Measurements from ENCODE around the gene TCEA2.

The TCEA2 gene

DNA sequence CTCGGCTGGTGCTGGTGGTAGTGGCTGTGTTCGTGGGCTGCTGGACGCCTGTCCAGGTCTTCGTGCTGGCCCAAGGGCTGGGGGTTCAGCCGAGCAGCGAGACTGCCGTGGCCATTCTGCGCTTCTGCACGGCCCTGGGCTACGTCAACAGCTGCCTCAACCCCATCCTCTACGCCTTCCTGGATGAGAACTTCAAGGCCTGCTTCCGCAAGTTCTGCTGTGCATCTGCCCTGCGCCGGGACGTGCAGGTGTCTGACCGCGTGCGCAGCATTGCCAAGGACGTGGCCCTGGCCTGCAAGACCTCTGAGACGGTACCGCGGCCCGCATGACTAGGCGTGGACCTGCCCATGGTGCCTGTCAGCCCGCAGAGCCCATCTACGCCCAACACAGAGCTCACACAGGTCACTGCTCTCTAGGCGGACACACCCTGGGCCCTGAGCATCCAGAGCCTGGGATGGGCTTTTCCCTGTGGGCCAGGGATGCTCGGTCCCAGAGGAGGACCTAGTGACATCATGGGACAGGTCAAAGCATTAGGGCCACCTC lies 35.5 kb downstream of the TCEA2 start:
- no peak for DNase-seq
- no peaks in the 10 kb centered on the region for H3K36me3 ChIP-seq (ENCODE audit: control insufficient read depth, insufficient read depth, low read length)
- H3K9me3 ChIP-seq (ENCODE audit: control insufficient read depth, low read length) = no peaks in the 10 kb centered on the region
- no peak overlapping the region for H3K4me3 ChIP-seq (ENCODE audit: insufficient read depth, low read depth, low read length, poor library complexity, severe bottlenecking)
- H3K27me3 ChIP-seq (replicated peaks; ENCODE audit: control insufficient read depth, insufficient read depth, low read length, poor library complexity, severe bottlenecking) = peaks cover 13% of the 10 kb centered on the region
- H3K4me1 ChIP-seq (ENCODE audit: control insufficient read depth, insufficient read depth, low read length, poor library complexity, severe bottlenecking) = peaks cover 8% of the 10 kb centered on the region
- H3K27ac ChIP-seq (ENCODE audit: insufficient read depth, low read length, poor library complexity, severe bottlenecking) = no peak overlapping the region

DNA sequence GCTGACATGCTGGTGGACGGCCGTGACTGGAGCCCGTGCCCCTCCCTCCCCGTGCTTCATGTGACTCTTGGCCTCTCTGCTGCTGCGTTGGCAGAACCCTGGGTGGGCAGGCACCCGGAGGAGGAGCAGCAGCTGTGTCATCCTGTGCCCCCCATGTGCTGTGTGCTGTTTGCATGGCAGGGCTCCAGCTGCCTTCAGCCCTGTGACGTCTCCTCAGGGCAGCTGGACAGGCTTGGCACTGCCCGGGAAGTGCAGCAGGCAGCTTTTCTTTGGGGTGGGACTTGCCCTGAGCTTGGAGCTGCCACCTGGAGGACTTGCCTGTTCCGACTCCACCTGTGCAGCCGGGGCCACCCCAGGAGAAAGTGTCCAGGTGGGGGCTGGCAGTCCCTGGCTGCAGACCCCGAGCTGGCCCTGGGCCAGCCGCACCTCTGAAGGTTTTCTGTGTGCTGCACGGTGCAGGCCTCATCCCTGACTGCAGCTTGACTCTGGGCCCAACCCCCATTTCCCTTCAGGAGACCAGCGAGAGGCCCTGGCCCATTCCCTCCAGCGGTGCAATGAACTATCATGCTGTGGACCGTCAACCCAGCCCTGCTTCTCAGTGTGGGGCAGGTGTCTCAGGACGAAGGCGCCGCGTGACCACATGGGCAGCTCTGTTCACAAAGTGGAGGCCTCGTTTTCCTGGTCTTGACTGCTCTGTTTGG lies 36.2 kb downstream of the TCEA2 start:
- H3K4me1 ChIP-seq (ENCODE audit: control insufficient read depth, insufficient read depth, low read length, poor library complexity, severe bottlenecking) = peaks cover 8% of the 10 kb centered on the region
- H3K27ac ChIP-seq (ENCODE audit: insufficient read depth, low read length, poor library complexity, severe bottlenecking) = no peak overlapping the region
- H3K27me3 ChIP-seq (replicated peaks; ENCODE audit: control insufficient read depth, insufficient read depth, low read length, poor library complexity, severe bottlenecking) = peaks cover 13% of the 10 kb centered on the region
- H3K36me3 ChIP-seq (ENCODE audit: control insufficient read depth, insufficient read depth, low read length) = no peaks in the 10 kb centered on the region
- no peaks in the 10 kb centered on the region for H3K9me3 ChIP-seq (ENCODE audit: control insufficient read depth, low read length)
- no peak for DNase-seq
- H3K4me3 ChIP-seq (ENCODE audit: insufficient read depth, low read depth, low read length, poor library complexity, severe bottlenecking) = no peak overlapping the region

DNA sequence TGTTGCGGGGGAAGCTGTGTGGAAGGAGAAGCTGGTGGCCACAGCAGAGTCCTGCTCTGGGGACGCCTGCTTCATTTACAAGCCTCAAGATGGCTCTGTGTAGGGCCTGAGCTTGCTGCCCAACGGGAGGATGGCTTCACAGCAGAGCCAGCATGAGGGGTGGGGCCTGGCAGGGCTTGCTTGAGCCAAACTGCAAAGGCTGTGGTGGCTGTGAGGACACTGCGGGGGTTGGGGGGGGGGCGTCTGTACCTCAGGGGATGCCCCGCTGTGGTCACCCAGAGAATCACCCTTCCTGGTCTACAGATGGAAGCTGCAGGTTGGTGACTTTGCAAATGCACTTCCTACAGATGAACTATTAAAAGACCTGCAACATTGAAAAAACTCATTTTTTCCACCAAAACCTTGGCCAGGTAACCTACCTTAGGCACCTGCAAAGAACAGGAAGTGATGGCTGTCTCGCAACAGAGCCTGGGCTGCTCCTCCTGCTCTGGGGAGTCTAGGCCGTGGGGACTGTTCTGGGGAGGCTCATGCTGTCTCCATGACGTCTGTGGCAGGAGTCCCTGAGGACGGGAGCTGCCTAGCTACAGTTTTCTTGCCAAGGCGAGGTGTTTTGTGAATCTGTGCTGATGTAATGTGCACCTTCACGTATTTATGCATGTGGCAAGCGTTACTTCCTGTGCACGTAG lies 37.0 kb downstream of the TCEA2 start:
- Histone ChIP-seq H3K27ac (ENCODE audit: insufficient read depth, low read length, poor library complexity, severe bottlenecking) (no peak overlapping the region), H3K4me3 (ENCODE audit: insufficient read depth, low read depth, low read length, poor library complexity, severe bottlenecking) (no peak overlapping the region), H3K4me1 (ENCODE audit: control insufficient read depth, insufficient read depth, low read length, poor library complexity, severe bottlenecking) (peaks cover 8% of the 10 kb centered on the region), H3K27me3 (replicated peaks; ENCODE audit: control insufficient read depth, insufficient read depth, low read length, poor library complexity, severe bottlenecking) (peaks cover 13% of the 10 kb centered on the region), H3K36me3 (ENCODE audit: control insufficient read depth, insufficient read depth, low read length) (no peaks in the 10 kb centered on the region), H3K9me3 (ENCODE audit: control insufficient read depth, low read length) (no peaks in the 10 kb centered on the region)
- DNase-seq = peak in 1 of 3 donors; percentile 34

DNA sequence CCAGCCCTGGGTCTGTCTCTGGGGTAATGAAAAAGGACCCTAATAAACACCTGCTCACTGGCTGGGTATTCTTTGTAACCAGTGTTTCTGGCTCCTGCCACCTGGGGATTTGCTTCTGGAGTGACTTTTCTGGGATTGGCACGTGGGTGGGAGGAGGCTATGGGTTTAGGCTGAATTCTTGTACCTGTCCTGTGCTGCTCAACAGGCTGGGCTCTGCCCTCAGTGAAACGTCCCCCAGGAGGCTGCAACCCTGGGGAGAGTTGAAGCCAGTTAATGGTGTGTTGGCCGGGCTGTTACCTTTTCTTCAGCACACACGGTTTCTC lies 37.5 kb downstream of the TCEA2 start:
- Histone ChIP-seq H3K27me3 (replicated peaks; ENCODE audit: control insufficient read depth, insufficient read depth, low read length, poor library complexity, severe bottlenecking) (peaks cover 13% of the 10 kb centered on the region), H3K4me3 (ENCODE audit: insufficient read depth, low read depth, low read length, poor library complexity, severe bottlenecking) (no peak overlapping the region), H3K9me3 (ENCODE audit: control insufficient read depth, low read length) (no peaks in the 10 kb centered on the region), H3K36me3 (ENCODE audit: control insufficient read depth, insufficient read depth, low read length) (no peaks in the 10 kb centered on the region), H3K27ac (ENCODE audit: insufficient read depth, low read length, poor library complexity, severe bottlenecking) (no peak overlapping the region), H3K4me1 (ENCODE audit: control insufficient read depth, insufficient read depth, low read length, poor library complexity, severe bottlenecking) (peaks cover 8% of the 10 kb centered on the region)
- no peak for DNase-seq

GRCh38 chr20:64100946-64101688 lies 38.1 kb downstream of the TCEA2 start:
- Histone ChIP-seq H3K4me3 (ENCODE audit: insufficient read depth, low read depth, low read length, poor library complexity, severe bottlenecking) (no peak overlapping the region), H3K27ac (ENCODE audit: insufficient read depth, low read length, poor library complexity, severe bottlenecking) (no peak overlapping the region), H3K27me3 (replicated peaks; ENCODE audit: control insufficient read depth, insufficient read depth, low read length, poor library complexity, severe bottlenecking) (peaks cover 13% of the 10 kb centered on the region), H3K9me3 (ENCODE audit: control insufficient read depth, low read length) (no peaks in the 10 kb centered on the region), H3K36me3 (ENCODE audit: control insufficient read depth, insufficient read depth, low read length) (no peaks in the 10 kb centered on the region), H3K4me1 (ENCODE audit: control insufficient read depth, insufficient read depth, low read length, poor library complexity, severe bottlenecking) (peaks cover 8% of the 10 kb centered on the region)
- DNase-seq = no peak

GRCh38 chr20:64101731-64102621 lies 39.0 kb downstream of the TCEA2 start:
- Histone ChIP-seq H3K36me3 (ENCODE audit: control insufficient read depth, insufficient read depth, low read length) (no peaks in the 10 kb centered on the region), H3K4me3 (ENCODE audit: insufficient read depth, low read depth, low read length, poor library complexity, severe bottlenecking) (peak overlapping the region; percentile 42), H3K27me3 (replicated peaks; ENCODE audit: control insufficient read depth, insufficient read depth, low read length, poor library complexity, severe bottlenecking) (peaks cover 13% of the 10 kb centered on the region), H3K27ac (ENCODE audit: insufficient read depth, low read length, poor library complexity, severe bottlenecking) (no peak overlapping the region), H3K4me1 (ENCODE audit: control insufficient read depth, insufficient read depth, low read length, poor library complexity, severe bottlenecking) (peaks cover 8% of the 10 kb centered on the region), H3K9me3 (ENCODE audit: control insufficient read depth, low read length) (no peaks in the 10 kb centered on the region)
- peak; percentile 29 to 47 (median 32) for DNase-seq

GRCh38 chr20:64102647-64103354 lies 39.8 kb downstream of the TCEA2 start:
- Histone ChIP-seq H3K4me1 (ENCODE audit: control insufficient read depth, insufficient read depth, low read length, poor library complexity, severe bottlenecking) (peaks cover 8% of the 10 kb centered on the region), H3K4me3 (ENCODE audit: insufficient read depth, low read depth, low read length, poor library complexity, severe bottlenecking) (no peak overlapping the region), H3K36me3 (ENCODE audit: control insufficient read depth, insufficient read depth, low read length) (no peaks in the 10 kb centered on the region), H3K27me3 (replicated peaks; ENCODE audit: control insufficient read depth, insufficient read depth, low read length, poor library complexity, severe bottlenecking) (peaks cover 13% of the 10 kb centered on the region), H3K9me3 (ENCODE audit: control insufficient read depth, low read length) (no peaks in the 10 kb centered on the region), H3K27ac (ENCODE audit: insufficient read depth, low read length, poor library complexity, severe bottlenecking) (no peak overlapping the region)
- DNase-seq = no peak

DNA sequence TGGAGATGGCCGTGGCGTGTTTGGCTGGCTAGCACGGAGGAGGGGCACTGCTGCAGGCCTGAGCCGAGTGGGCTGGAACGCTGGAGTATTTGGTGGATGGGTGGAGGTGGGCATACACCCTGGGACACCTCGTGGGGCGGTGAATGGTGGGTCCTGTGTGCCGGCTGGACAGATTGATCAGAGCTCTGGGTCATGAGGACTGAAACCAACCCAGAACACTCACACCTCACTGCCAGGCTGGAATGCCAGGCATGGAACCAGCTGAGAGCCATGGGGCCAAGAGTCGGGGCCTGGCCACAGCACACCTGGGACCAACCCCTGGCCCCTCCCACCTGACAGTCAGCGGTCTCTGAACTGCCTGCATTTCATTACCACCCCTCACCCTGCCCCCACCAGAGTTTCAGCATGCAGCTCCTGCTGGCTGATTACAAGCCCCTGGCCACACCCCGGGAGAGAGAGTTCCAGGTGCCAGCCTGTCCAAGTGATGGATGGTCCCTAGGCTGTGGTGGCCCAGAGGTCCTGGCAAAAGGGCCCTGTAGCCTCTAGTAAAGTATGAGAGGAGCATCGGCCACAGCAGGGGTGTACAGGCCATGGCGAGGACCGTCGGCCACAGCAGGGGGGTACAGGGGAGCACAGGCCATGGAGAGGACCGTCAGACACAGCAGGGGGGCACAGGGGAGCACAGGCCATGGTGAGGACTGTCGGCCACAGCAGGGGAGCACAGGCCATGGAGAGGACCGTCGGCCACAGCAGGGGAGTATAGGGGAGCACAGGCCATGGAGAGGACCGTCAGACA lies 41.1 kb downstream of the TCEA2 start:
- no peak for DNase-seq
- H3K4me3 ChIP-seq (ENCODE audit: insufficient read depth, low read depth, low read length, poor library complexity, severe bottlenecking) = no peak overlapping the region

More for the DNA sequence above, 41.1 kb downstream of the TCEA2 start:
- H3K27me3 ChIP-seq (replicated peaks; ENCODE audit: control insufficient read depth, insufficient read depth, low read length, poor library complexity, severe bottlenecking) = peaks cover 13% of the 10 kb centered on the region
- H3K36me3 ChIP-seq (ENCODE audit: control insufficient read depth, insufficient read depth, low read length) = no peaks in the 10 kb centered on the region
- H3K27ac ChIP-seq (ENCODE audit: insufficient read depth, low read length, poor library complexity, severe bottlenecking) = no peak overlapping the region
- H3K9me3 ChIP-seq (ENCODE audit: control insufficient read depth, low read length) = no peaks in the 10 kb centered on the region
- peaks cover 8% of the 10 kb centered on the region for H3K4me1 ChIP-seq (ENCODE audit: control insufficient read depth, insufficient read depth, low read length, poor library complexity, severe bottlenecking)

Data from effector memory CD4-positive, alpha-beta T cell (primary cell).